Heart right ventricle (tissue), 16 donors: ENCODE measurements around the gene LIG4. TPM values are rescaled to one million over a fixed set of nuclear protein-coding genes. Genes with fewer than 3 reads are reported as not detected.

ENCODE experiments used
- ATAC-seq, 8 donors: fragments of 200-7000 bp; cut with Tn5 transposase; one replicate each; pipeline ENCODE4 v1.9.1; 2020; ENCODE audit warnings: mild to moderate bottlenecking in 8 of 8, moderate library complexity in 8 of 8, moderate number of reproducible peaks in 1 of 8
- DNase-seq, 2 donors: peaks; one replicate each; pipeline ENCODE4 v3.0.0-alpha.2; 2020
- H3K27ac ChIP-seq, 10 donors: fragments of 200-600 bp; sonication (generic) in 2 of 10; one replicate each; pipeline versions ENCODE4 v1.5.0 to v1.8.0; 2020 to 2022; ENCODE audit warnings: mild to moderate bottlenecking in 3 of 10
- H3K27me3 ChIP-seq, 7 donors: fragments of 200-600 bp; one replicate each; pipeline ENCODE4 v1.8.0; 2021 to 2022; ENCODE audit warnings: mild to moderate bottlenecking in 2 of 7
- H3K36me3 ChIP-seq, 9 donors: fragments of 200-600 bp; sonication (generic) in 1 of 9; one replicate each; pipeline versions ENCODE4 v1.5.0 to v1.8.0; 2020 to 2022; ENCODE audit warnings: mild to moderate bottlenecking in 2 of 9
- H3K4me1 ChIP-seq, 9 donors: fragments of 200-600 bp; sonication (generic) in 1 of 9; one replicate each; pipeline versions ENCODE4 v1.5.0 to v1.8.0; 2020 to 2022; ENCODE audit warnings: mild to moderate bottlenecking in 4 of 9
- H3K4me3 ChIP-seq, 10 donors: fragments of 200-600 bp; sonication (generic) in 2 of 10; one replicate each; pipeline versions ENCODE4 v1.5.0 to v1.8.0; 2020 to 2022; ENCODE audit warnings: mild to moderate bottlenecking in 7 of 10, moderate library complexity in 2 of 10
- H3K9me3 ChIP-seq, 11 donors: fragments of 200-600 bp in 10 of 11; sonication (generic) in 2 of 11; one replicate each; pipeline versions ENCODE4 v1.5.0 to v1.8.0; 2013 to 2022; ENCODE audit warnings: mild to moderate bottlenecking in 2 of 11, control low read depth in 1 of 11, moderate library complexity in 1 of 11
- WGBS, 2 donors: extraction: QIAGEN DNeasy Blood & Tissue Kit; methylation state at CpG; one replicate each; pipeline ENCODE4 v1.1.7; 2013; ENCODE audit warnings: inconsistent platforms in 1 of 2; 5-methylcytosine and 5-hydroxymethylcytosine counted together
- intact Hi-C, 10 donors: fragments of 100-400 bp; cut with DNase I; formaldehyde crosslinking; loops; one replicate each; pipeline versions ENCODE4 v1.11.1 to v1.14.2; 2022
- long read RNA-seq, 3 donors: library from polyadenylated mRNA; unstranded; transcript quantifications; one replicate each; pipeline ENCODE4 v2.0.0, GENCODE V29; 2020 to 2021
- polyA plus RNA-seq, 2 donors: library from polyadenylated mRNA; stranded (reverse); fragments of 200-250 nt; gene quantifications; one replicate each; pipeline ENCODE4 v1.2.3, GENCODE V29; 2013
- total RNA-seq, 10 donors: library from RNA; stranded (reverse); fragmentation: NEBNext Ultra II Directional in 3 of 10; extraction: Animal tissue kit (Norgen Biotek cat#: 25700) in 3 of 10; gene quantifications; one replicate each; pipeline versions ENCODE4 v1.2.1 to v1.2.4, GENCODE V29; 2021 to 2023
- TF ChIP-seq, protein P1 (sequence below), 9 donors: fragments of 200-600 bp; sonication (generic) in 2 of 9; IDR thresholded peaks; one replicate each; pipeline versions ENCODE4 v1.5.0 to v1.8.0; 2021 to 2022; ENCODE audit warnings: antibody characterized with exemption in 9 of 9, mild to moderate bottlenecking in 5 of 9, moderate library complexity in 1 of 9
- donor health status: Arrhythmogenic right ventricular cardiomyopathy.
- donor health status: ischemic (EF 13 %, LVEDD 7.1; RV severe dilation, severe dysfunction).
- donor health status: healthy with polysubstance abuse.
- donor health status: DM: no; HTN: yes; CAD: no.
- donor health status: DM: no; HTN: no; CAD: no.
- donor health status: ischemic (EF 25% LVEDD 6.9; RV normal size, moderate dysfunction).
- donor health status: ischemic (EF 25% LVEDD 5.7; RV mildly dilated, moderate dysfunction).
- donor health status: healthy.
- donor health status: DM: yes; HTN: yes; CAD: no.
- donor health status: Ischemic cardiomyopathy.
- donor health status: ischemic (EF 35%, LVEDD 5.7; RV mildly dilated, moderate dysfunction).
- donor health status: nonischemic (EF 11% LVEDD 7.7; RV severe dilation, severe dysfunction).
- donor health status: DM: yes; HTN: yes; CAD: no.
- donor health status: PGD.
- donor health status: ischemic (EF 29% LVEDD 5.4; RV normal size, mild dysfunction).
- donor health status: nonischemic (EF 23%, LVEDD 6.1; RV moderate dilation, normal function).

The LIG4 gene
- total RNA-seq (10 to 100 TPM in 2 of 10 donors, 1 to 10 TPM in 8; 7.0 to 12.6 (median 9.3) TPM), polyA plus RNA-seq (10 to 100 TPM in 1 of 2 donors, 1 to 10 TPM in 1; 3.7 to 16.2 TPM)
- long read RNA-seq, donor 1, full-length matches to known transcripts, result 10 of 16 reads
- long read RNA-seq, donor 1, partial matches to known transcripts, result 0 of 16 reads
- long read RNA-seq, donor 1, other reads (novel, unspliced or antisense), result 6 of 16 reads
- long read RNA-seq, donor 2, full-length matches to known transcripts, result 13 of 18 reads
- long read RNA-seq, donor 2, partial matches to known transcripts, result 0 of 18 reads
- long read RNA-seq, donor 2, other reads (novel, unspliced or antisense), result 5 of 18 reads
- long read RNA-seq, donor 3, full-length matches to known transcripts, result 13 of 21 reads
- long read RNA-seq, donor 3, partial matches to known transcripts, result 0 of 21 reads
- long read RNA-seq, donor 3, other reads (novel, unspliced or antisense), result 8 of 21 reads

DNA sequence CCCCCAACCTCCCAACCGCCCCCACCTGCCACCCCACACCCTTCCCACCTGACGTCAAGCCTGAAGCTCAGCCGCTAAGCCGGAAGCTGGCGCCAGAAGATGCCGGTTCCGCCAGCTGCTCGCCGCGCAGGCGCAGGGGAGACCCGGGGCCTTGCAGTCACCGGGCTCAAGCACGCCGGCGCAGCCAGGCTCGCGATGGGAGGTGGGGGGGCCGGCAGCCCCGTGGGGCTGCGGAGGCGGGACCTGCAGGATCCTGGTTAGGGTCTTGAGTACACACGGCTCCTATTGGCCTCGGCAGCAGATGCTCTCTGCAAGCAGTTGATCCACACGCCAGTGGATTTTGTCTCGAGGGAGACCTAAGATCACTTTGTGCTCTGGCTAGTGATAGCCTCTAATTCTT is at the start of gene LIG4:
TSS of gene LIG4 (minus strand) at position 101 of the 400 bp plus-strand sequence. CDS start 4,268 bp downstream, outside the sequence.
- Histone ChIP-seq H3K27ac (peak within 1 kb of the TSS in 8 of 10 donors; percentile 52 to 80 (median 71)), H3K9me3 (peaks cover 0 to 6% (median 0%) of the 10 kb centered on the region in 11 donors), H3K4me3 (peak within 1 kb of the TSS in 9 of 10 donors; percentile 31 to 60 (median 55)), H3K4me1 (peaks cover 0 to 51% (median 46%) of the 10 kb centered on the region in 9 donors), H3K27me3 (no peaks in the 10 kb centered on the region), H3K36me3 (peaks cover 0 to 12% (median 8%) of the 10 kb centered on the region in 9 donors)
- intact Hi-C loops, result no loop called here
- 0 to 1% methylated on average over 23 to 25 of the region's 26 CpGs for WGBS, 2 donors
- DNase-seq (peak; percentile 91 to 93), ATAC-seq (peak; percentile 83 to 90 (median 88))
- TF ChIP-seq, protein P1, sequence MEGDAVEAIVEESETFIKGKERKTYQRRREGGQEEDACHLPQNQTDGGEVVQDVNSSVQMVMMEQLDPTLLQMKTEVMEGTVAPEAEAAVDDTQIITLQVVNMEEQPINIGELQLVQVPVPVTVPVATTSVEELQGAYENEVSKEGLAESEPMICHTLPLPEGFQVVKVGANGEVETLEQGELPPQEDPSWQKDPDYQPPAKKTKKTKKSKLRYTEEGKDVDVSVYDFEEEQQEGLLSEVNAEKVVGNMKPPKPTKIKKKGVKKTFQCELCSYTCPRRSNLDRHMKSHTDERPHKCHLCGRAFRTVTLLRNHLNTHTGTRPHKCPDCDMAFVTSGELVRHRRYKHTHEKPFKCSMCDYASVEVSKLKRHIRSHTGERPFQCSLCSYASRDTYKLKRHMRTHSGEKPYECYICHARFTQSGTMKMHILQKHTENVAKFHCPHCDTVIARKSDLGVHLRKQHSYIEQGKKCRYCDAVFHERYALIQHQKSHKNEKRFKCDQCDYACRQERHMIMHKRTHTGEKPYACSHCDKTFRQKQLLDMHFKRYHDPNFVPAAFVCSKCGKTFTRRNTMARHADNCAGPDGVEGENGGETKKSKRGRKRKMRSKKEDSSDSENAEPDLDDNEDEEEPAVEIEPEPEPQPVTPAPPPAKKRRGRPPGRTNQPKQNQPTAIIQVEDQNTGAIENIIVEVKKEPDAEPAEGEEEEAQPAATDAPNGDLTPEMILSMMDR (IDR thresholded peaks at IDR 0.05), result no peak

DNA sequence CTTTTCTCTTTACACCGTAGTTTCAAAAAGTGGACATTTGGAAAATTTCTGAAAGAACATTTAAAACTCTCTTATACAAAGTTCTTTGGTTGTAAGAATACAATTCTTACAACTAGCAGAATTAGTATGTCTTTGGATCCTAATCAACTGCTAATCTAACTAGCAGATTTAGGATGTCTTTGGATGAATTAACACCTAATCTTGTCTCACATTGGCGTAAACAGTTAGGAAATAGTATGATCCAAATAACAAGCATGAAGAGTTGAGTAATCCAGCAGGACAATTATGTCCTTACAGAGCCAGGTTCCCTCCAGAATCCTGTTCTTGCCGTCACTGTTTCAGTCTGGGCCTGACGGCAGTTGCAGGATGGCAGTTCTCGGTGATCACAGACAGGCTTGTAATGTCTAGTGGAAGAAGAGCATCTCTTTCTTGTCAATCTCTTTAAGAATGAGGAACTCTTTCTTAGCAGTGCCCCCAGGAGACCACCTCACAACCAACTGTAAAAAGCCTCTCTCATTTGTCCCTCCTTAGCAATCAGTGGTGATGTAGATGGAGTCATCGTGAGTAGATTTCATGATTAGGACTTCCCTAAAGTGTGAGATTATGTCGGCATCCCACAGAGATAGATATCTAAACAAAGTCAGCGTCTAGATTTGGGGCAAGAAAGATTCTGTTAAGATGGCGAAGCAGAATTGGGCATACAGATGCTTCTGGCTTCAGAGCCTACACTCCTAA is 48.5 kb upstream of the LIG4 start:
- DNase-seq (no peak), ATAC-seq (no peak)
- TF ChIP-seq, protein P1 (IDR thresholded peaks at IDR 0.05), result no peak
- intact Hi-C loops, result no loop called here
- Histone ChIP-seq H3K27me3 (no peaks in the 10 kb centered on the region), H3K27ac (no peak overlapping the region), H3K9me3 (no peaks in the 10 kb centered on the region), H3K4me3 (no peak overlapping the region), H3K36me3 (peaks cover 0 to 6% (median 0%) of the 10 kb centered on the region in 9 donors), H3K4me1 (peaks cover 0 to 30% (median 0%) of the 10 kb centered on the region in 9 donors)
- WGBS, 2 donors, result 90 to 91% methylated on average over 9 of the region's 9 CpGs

DNA sequence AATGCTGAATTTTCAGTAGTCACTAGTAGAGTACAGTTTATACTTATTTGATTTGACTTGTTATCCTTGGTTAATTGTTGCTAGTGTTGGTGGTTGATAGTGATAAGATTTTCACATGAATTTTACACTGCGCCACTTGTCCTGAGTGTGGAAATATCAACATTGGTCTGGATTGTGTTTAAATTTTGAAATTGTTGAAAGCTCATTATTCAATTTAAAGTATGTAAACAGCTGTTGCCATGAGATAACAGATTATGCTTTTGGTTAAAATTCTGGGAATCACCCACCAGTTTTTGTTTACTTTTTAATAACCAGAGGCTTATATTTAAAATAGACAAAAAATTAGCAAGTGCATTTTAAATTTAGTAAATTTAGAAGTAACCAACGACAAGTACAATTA is 41.9 kb upstream of the LIG4 start:
- H3K27me3 ChIP-seq, result no peaks in the 10 kb centered on the region
- ATAC-seq (no peak), DNase-seq (no peak)
- H3K9me3 ChIP-seq, result peaks cover 0 to 14% (median 5%) of the 10 kb centered on the region in 11 donors
- no peaks in the 10 kb centered on the region for H3K4me1 ChIP-seq
- intact Hi-C loops, result no loop called here
- no peak overlapping the region for H3K27ac ChIP-seq
- TF ChIP-seq, protein P1 (IDR thresholded peaks at IDR 0.05), result no peak
- no peaks in the 10 kb centered on the region for H3K36me3 ChIP-seq
- no peak overlapping the region for H3K4me3 ChIP-seq
- WGBS, 2 donors, result 69 to 71% methylated on average over 2 of the region's 2 CpGs

DNA sequence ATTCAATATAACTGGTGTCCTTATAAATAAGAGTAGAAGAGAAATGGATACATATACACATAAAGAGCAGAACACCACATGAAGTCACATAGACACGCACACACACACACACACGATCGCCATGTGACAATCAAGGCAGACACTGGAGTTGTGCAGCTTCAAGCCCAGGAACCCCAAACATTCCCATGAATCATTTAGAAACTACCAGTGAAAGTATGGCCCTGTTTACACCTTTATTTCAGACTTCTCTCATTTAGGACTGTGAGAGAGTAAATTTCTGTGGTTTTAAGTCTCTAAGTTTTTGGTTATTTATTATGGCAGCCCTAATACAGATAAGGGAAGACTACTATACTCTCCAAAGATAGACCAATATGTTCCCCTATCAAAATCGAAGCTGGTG is 33.8 kb upstream of the LIG4 start:
- Histone ChIP-seq H3K36me3 (no peaks in the 10 kb centered on the region), H3K9me3 (peaks cover 0 to 55% (median 9%) of the 10 kb centered on the region in 11 donors)
- 68 to 70% methylated on average over 4 of the region's 4 CpGs for WGBS, 2 donors

More for the DNA sequence above, 33.8 kb upstream of the LIG4 start:
- TF ChIP-seq, protein P1 (IDR thresholded peaks at IDR 0.05), result no peak
- DNase-seq (no peak), ATAC-seq (no peak)
- Histone ChIP-seq H3K27me3 (no peaks in the 10 kb centered on the region), H3K27ac (no peak overlapping the region), H3K4me3 (no peak overlapping the region), H3K4me1 (no peaks in the 10 kb centered on the region)
- intact Hi-C loops, result no loop called here
